HG02870 (cell line): ENCODE results near the gene AGTRAP.

Experiments
- ATAC-seq: cut with Tn5 transposase; IDR thresholded peaks from one replicate; pipeline ENCODE4 v1.9.1; 2021; ENCODE audit warnings: mild to moderate bottlenecking, moderate library complexity; ENCODE audit not compliant: unreplicated experiment

Gene AGTRAP

DNA sequence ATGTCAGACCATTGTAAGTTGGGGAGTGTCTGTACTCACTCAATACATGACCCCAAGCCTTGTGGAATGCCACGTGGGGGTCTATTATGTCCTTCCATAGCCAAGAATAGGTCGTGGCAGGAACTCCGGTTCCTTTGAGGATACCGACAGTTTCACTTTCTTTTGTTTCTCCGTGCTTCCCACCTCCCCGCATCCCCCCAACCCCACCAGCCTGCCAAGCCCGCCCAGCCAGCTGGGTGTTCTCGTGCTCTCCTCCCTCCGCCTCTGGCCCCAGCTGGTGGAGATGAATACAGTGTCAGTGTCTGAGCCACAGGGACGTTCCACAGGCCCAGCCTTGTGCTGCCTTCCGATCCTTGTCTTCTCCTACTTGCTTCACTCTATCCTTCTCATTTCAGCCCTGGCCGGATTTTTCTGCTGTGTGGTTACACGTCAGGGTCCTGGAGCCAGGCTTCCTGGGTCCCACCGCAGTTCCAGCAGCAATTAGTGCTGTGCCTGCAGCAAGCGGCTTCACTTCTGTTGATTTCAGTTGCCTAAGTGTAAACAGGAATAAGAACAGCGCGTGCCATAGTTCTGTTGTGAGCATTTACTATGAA, 4.1 kb upstream of the AGTRAP start:
- no peak for ATAC-seq

DNA sequence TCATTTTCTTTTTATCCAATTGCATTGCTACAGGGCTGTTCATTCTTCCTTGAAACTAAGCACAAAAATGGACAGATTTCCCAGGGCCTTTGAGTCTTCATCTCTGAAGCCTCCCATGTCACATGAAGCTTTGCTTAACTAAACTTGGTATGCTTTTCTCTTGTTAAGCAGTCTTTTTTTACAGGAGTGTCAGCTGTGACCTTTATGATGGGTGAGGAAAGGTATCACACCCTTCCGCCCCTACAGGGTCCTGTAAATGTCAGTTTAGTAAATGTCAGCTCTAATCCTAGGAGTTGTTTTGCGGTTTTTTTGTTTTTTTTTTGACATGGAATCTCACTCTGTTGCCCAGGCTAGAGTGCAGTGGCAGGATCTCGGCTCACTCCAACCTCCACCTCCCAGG, 2.6 kb upstream of the AGTRAP start:
- no peak for ATAC-seq

DNA sequence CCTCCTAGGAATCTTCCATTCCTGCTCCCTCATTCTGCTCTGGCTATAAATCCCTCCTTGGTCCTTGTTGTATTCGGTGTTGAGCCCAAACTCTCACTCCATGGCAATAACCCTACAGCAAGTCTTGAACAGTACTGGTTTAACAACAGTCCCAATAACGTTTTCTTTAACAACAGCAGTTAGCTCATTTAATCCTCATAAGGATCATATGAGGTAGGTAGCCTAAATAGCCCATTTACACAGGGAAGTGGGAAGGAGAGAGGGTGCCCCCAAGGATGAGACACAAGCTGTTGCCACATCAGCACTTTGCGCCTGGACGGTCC, 444 bp upstream of the AGTRAP start:
- ATAC-seq: no peak

DNA sequence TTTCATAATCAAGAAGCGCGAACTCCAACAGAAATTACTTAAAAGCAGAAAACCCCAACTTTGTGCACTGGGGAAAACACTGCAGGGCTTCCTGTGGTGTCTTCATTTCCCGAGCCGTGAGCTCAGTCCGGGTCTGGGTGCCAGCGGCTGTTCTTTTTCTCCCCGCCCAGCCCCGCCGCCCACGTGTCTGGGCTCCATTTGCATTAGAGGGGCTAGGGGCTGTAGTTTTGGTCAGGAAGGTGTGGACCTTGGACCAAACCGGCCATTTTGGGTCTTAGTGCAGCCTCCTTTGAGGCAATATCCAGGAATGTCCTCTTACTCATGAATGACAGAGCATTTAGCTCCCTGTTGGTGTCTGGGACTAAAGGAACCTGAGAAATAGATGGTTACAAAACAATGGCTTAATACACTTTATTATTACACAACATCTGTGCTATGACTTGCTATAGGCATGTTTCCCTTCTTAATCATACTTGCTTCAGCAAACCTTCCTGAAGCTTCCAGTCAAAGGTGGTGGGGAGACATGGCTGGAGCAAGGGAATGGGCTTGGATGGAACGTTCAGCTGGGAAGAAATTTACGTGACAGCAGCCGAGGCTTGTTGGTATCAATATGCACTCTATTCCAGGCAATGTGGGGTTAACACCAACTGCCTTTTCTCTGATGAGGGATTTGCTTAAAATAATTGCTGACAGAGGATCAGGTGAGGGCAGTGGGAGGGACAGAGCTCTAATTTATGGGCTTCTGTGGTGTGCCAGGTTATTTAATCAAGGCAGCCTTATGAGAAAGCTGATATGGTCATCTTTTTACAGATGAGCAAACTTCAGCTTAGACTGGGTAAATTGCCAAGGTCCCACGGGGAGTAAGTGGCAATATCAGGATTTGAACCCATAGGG, 1.1 kb downstream of the AGTRAP start:
- no peak for ATAC-seq

DNA sequence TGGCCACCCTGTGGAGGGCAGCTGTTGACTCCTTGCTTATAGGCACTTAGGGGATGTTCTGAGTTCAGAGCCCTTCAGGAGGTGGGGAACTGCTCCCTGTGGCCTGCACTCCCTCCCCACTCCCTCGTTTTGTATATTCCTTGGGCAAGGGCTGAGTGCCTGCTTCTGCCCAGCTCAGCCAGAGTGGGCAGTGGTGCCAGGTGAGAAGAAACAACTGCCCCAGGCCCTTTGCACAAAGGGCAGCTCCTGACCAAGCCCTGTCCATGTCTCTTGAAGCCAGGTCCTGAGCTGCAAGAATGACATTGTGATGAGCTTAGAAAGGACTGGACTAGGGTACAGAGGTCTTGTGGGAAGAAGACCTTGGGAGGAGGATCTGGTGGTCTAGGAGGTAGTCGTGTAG, 2.2 kb downstream of the AGTRAP start:
- no peak for ATAC-seq

DNA sequence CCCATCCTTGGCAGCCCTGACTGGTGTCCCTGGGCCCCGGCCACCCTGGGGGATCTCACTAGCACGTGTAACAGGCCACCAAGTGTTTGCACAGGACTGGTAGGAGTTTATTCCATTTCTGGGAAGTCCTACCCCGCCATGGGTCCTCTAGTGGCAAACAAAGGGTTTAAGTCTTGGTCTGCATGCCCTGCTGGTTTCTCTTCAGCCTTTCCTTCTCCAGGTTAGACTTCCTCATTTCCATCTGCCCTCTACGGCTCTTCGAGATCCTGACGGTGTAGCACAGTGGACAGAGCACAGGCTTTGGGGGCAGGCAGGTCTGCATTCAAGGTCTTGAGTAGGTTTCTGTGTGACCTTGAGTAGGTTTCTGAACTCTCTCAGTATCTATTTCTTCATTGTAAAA, 2.8 kb downstream of the AGTRAP start:
- no peak for ATAC-seq

DNA sequence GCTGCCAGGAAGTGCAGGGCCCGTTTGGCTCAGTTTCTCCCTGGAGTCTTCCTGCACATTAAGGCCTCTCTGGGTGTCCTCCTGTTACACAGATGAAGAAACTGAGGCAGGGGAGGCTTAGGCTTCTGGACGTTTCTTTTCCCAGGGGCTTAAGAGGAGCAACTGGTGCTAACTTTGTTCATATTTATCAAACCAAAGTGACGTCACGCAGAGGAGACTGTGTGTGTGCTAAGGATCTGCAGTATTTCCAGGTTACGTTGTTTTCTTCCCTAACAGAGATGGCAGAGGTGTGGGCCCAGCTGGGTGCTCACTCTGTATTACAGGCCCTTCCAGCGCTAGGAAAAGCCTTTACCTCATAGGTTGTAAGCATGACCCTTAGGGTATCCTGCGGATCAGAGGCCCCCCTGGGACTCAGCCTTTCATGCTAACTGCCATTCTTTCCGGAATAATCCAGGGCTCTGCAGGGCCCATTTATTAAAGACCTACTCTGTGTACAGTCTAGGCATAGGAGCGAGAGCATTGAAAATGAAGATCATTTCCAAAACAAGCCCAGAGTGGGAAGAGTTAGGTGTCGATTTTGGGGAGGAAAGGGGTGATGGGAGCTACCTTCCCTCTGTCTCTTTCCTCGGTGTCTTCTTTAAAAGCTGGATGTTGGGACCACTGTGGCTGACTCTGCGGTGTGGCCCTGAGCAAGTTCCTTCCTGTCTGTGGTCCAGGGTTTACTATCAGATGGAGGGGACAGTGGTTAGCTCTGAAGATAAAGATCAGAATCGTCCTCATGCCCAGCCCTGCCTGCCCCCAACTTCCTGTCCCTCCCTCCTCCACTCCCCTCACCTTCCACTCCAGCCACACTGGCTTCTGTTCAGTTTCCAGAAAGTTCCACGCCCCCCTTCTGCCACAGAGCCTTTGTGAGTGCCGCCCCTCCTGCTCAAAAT, 4.6 kb downstream of the AGTRAP start:
- ATAC-seq: no peak

DNA sequence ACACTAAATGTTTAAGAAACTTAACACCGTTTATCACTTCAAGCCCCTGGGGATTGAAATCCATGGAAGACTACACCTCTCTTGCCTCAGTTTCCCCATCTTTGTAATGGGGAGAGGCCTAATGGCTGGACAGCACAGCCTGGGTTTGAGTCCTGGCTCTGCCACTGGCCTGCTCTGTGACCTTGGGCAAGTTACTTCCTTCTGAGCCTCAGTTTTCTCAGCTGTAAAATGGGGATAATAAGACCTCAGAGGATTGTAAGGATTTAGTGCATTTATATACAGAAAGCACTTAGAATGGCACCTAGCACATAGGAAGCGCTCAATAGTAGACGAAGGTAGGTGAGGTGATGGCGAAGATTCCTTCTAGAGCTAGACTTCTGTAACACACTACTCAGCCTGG, 5.5 kb downstream of the AGTRAP start:
- ATAC-seq: no peak

DNA sequence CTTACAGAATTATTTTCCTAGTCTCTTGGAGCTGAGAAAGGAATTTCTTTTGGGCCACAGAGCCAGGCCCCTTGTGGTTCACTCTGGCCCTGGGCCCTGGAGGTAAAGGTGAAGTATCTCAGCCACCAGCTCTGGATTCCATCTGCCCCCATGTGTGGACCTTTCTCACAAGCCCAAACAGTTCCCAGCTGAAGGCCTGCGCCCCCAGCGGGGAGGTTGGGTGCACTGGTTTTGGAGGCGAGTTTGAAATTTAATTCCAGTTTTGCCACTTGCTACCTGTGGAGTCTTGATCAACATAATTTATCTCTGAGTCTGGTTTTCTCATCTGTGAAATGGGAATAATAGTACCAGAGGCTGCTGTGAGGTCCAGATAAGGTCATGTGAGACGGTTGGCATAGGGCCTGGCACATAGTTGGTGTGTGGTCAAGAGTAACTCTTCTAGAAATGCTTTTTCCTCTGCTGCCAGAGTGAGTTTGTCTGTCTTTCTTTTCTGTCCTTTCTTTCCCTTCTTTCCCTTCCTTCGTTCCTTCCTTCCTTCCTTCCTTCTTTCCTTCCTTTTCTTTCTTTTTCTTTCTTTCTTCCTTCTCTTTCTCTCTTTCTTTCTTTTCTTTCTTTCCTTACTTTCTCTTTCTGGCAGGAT, 6.1 kb downstream of the AGTRAP start:
- no peak for ATAC-seq

DNA sequence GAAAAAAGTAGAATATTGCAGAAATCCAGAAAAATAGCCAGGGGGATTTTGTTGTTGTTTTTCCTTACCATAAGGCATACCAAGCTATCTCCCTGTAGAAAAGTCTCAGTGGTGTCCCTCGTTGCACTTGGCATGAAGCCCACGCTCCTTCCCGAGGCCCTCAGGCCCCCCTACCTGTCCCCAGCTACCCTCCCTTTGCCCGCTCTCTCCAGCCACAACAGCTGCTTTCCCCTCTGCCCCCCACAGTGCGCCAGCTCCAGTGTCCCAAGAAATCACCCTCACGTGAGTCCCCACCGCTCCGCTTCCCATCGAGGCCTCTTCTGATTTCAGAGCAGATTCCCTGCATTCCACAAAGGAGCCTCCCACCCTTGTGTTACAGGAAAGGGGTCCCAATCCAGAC, 8.4 kb downstream of the AGTRAP start:
- ATAC-seq: no peak

DNA sequence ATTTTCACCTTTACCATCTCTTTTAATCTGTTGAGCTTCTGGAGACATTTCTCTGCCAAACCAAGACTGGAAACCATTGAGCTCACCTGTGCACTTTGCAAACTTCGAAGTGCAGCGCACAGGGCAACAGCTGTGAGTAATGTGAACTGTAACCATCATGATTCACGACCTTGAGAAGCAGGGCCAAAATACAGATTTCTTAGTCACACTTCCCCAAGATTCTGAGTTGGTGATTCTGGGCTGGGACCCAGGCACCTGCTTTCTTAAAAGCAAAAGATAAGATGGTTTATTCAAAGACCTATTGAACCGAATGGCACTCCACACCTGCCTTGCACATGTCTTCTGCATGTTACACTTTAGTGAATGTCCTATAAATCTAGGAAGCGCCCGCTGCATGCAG, 10.2 kb downstream of the AGTRAP start:
- ATAC-seq: no peak

DNA sequence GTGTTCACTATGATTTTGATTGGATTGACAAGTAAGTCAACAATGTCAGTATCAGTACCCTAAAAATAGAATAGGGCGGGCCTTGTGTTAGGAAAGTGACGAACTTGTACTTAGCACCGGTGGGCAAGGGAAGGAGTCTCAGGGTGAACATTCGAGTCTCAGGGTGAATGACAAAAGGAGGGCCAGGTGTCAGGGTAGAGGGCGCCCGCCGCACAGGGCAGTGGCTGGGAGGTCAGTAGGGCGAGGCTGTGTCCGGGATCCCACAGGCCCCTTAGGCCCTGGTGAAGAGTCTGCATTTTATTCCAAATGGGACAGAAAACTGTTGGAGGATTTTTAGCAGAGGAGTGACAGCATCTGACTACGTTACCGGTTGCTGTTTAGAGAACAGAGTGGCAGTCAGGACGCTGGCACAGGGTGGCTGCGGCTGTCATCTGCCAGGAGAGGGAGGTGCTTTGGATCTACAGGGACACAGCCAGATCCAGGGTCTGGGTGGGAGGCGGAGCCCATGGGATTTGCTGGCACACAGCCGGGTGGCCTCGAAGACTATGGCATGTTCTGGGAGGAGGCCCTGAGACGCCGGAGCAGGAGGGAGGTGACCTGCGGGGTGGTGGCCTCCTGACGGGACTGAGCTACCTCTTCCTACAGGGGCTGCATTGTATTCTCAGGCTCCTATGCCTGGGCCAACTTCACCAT, 11.0 kb downstream of the AGTRAP start:
- ATAC-seq: no peak

DNA sequence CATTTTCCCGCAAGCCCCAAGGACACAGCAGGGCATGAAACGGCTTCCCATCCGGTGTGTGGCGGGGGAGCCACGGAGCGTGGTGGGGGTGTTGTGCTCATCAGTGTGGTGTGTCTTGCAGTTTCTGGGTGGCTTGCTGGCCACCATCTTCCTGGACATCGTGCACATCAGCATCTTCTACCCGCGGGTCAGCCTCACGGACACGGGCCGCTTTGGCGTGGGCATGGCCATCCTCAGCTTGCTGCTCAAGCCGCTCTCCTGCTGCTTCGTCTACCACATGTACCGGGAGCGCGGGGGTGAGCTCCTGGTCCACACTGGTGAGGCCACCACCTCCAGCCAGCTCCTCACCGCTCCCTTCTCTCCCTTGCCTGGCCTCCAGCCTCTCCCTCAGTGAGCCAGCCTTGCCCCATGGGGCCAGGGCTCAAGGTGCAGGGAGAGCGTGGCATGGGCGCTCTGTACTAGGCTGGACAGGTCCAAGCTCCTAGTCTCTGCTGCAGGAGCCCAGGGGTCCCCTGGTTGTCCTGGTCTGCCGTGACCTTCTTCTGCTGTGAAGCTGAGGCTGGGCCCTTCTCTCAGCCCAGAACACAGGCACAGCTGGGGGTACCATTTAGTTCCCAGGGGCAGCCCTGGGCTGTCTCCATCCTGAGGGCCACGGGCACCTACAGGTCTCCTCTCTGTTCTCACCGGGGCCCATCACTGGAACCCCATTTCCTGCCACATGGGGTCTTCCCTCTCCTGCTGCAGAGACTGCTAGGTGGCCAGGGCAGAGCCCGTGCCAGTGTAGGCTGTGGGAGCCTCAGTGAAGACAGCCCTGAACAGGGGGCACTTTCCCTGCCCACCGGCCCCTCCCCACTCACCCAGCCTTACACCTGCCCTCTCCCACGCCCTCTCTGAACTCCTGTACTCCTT, 12.6 kb downstream of the AGTRAP start:
- ATAC-seq: no peak

DNA sequence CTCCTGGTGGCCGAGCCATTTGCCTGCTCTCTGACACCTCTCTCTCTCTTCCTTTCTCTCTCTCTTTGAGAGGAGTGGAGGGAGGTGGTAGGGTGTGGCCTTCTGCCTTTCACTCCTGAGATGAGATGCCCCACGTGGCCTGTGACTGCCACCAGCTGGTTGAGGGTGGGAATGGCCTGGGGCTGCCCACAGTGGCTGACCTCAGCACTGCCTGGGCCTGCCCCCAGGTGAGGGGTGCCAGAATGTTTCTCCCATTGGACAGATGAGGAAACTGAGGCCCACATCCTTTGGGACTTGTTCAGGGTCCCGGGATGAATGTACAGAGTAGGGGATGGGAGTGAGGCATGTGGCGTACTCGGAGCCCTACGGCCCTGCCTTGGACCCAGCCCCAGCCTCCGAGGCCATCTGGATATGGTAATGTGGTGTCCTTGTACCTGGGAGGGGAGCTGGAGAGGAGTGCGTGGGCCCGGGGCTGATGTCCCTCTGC, 13.3 kb downstream of the AGTRAP start:
- no peak for ATAC-seq

DNA sequence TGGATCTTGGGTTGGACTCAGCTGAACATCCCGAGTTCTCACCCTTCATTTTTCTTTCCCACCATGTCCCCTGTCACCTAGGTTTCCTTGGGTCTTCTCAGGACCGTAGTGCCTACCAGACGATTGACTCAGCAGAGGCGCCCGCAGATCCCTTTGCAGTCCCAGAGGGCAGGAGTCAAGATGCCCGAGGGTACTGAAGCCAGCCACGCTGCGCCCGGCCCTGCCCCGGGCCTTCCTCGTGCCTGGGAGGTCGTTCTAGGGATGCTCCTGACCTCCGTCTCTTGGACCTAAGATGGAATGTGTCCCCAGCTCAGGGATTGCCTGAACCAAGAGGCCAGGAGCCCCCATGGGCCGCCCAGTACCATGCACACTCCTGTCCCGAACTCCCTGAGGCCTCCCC, 14.1 kb downstream of the AGTRAP start:
- no peak for ATAC-seq

DNA sequence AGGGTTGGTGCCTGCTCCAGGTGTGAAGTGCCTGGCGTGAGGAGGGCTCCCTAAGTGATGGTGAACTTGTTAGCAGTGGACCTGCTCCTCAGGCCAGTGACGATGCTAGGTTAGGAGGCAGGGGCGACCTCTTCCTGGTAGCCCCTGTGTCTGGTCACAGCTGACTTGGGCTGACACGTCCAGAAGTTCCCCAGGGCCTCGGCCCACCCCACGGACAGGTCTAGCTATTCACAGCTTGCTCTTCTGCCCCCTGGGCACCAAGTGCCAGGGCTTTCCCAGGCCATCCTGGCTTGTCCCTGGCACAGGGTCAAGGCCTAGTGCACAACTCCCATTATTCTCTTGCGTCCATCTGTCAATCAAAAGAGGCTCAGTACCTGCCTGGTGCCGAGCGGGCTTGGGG, 15.2 kb downstream of the AGTRAP start:
- ATAC-seq: no peak

DNA sequence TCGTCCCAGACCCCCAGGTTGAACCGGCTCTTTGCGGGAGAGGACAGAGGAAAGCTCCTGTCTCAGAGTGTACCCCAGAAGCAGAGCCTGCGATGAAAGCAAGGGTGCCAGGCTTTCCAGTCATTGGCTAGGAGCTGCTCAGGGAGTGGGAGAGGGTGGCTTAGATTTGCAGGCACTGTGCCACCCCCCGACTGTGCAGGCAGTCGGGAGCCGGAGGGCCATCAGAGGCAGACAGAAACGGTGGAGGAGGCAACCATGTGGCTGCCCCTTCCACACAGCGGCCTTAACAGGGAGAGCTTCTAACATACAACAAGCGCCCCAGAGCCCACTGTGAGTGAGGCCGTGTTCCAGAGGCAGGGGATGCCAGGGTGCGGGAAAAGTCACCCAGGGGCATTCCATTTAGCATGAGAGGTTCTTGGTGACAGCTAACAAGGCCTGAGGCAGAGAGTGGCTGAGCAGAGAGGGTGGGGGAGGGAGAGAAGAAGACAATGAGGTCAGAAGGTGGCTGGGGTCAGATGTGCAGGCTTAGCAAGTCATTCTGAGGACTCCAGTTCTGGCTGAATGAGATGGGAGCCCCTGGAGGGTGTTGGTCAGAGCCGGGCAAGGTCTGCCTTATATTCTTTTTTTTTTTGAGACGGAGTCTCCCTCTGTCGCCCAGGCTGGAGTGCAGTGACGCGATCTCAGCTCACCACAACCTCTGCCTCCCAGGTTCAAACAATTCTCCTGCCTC, 16.6 kb downstream of the AGTRAP start:
- ATAC-seq: no peak

DNA sequence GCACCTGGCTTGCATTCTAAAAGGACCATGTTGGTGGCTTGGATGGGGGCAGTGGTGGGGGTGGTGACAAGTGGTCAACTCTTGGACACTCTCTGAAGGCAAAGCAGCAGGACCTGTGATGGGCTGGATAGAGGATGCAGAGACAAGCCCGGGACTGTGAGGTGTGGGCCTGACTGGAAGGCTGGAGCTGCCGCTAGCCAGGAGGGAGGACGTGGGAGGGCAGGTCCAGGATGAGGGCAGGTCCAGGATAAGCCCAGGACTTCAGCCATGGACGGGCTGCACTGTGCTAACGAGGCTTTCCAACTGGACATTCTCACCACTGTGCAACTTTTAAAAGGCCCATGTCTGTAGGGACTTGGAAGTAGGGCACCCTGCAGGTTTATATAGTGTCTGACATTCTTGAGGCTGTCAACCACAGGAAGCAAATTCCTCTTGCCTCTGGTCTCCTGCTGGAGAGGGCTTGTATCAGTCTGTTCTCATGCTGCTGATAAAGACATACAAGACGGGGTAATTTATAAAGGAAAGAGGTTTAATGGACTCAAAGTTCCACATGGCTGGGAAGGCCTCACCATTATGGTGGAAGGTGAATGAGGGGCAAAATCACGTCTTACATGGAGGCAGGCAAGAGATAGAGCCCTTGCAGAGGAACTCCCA, 17.7 kb downstream of the AGTRAP start:
- ATAC-seq: no peak
